Bronchus fibroblast of lung (primary cell): Measurements from ENCODE around the gene MRPL23. TPM values are rescaled to one million over a fixed set of nuclear protein-coding genes. Genes with fewer than 3 reads are reported as not detected.

Experiments used
- total RNA-seq: library from RNA; depleted of rRNA; stranded (reverse); fragments of >200 nt; gene quantifications from 2 replicates; pipeline ENCODE4 v1.2.3, GENCODE V29; 2015

MRPL23 gene
- total RNA-seq = 324 and 358 TPM in 2 replicates

GRCh38 chr11:1946812-1947484, at the start of gene MRPL23:
MRPL23 (plus strand) TSS chr11:1947332; CDS start chr11:1947363, 31 bp downstream.

GRCh38 chr11:1919391-1920127, 27.6 kb upstream of the MRPL23 start, which contains the start of gene TNNT3:
TNNT3 (plus strand) TSS chr11:1919703; CDS start chr11:1922875, 3,172 bp downstream.

DNA sequence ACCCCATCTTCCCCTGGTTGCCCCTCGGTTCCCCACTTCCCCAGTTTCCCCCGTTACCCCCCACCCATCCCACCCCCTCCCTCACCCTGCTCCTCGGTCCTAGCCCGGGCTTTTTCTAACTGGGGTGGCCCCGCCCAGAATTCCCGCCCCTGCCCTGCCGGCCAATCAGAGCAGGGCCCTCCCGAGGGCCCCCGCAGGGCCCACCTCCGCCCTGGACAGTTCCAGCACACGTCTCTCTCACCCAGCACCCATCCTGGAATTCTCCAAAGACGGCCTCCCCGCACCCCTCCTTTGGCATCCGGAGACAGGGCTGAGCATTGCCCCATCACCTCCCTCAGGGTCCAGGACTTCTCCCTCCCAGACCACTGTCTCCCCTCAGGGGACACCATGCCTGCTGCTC, 50.6 kb downstream of the MRPL23 start, which contains the start of gene H19:
H19 (minus strand) TSS at position 88 of the 400 bp plus-strand sequence.

Other genes starting within 250 kb of the MRPL23 start
- under 0.01 TPM in 1 of 2 replicates, not detected in the other for gene IFITM10, start 196.7 kb upstream of the MRPL23 start, total RNA-seq
- 133 and 142 TPM in 2 replicates for gene CTSD, start 183.4 kb upstream of the MRPL23 start, total RNA-seq
- 0.15 TPM in 1 of 2 replicates, not detected in the other for gene SYT8, start 112.3 kb upstream of the MRPL23 start, total RNA-seq
- not detected in 2 replicates for gene TNNI2, start 108.4 kb upstream of the MRPL23 start, total RNA-seq
- gene LSP1, start 94.2 kb upstream of the MRPL23 start, total RNA-seq = 2.0 and 2.7 TPM in 2 replicates
- not detected in 2 replicates for gene PRR33, start 55.4 kb upstream of the MRPL23 start, total RNA-seq
- not detected in 2 replicates for gene TNNT3, start 27.6 kb upstream of the MRPL23 start, total RNA-seq
- 36.1 and 37.5 TPM in 2 replicates for gene H19, start 50.5 kb downstream of the MRPL23 start, total RNA-seq
- 19.8 and 21.6 TPM in 2 replicates for gene IGF2, start 192.1 kb downstream of the MRPL23 start, total RNA-seq
- gene INS, start 213.9 kb downstream of the MRPL23 start, total RNA-seq = not detected in 2 replicates
- gene TH, start 224.5 kb downstream of the MRPL23 start, total RNA-seq = 0.50 TPM in 1 of 2 replicates, not detected in the other